Neural progenitor cell (in vitro differentiated cells): ENCODE measurements around the gene RAD51B.

Experiments used
- CTCF ChIP-seq: fragments of 200-600 bp; sonication (generic); IDR thresholded peaks from 2 replicates; pipeline ENCODE4 v1.5.1; 2017; ENCODE audit warnings: antibody characterized with exemption, mild to moderate bottlenecking
- EZH2phosphoT487 ChIP-seq: fragments of 200-600 bp; sonication (generic); IDR thresholded peaks from 2 replicates; pipeline ENCODE4 v1.6.1; 2017; ENCODE audit warnings: antibody characterized with exemption

- TF ChIP-seq CTCF, result no peak
- no peak for TF ChIP-seq EZH2phosphoT487
Observed at GRCh38 chr14:68665131-68665530, 845.6 kb downstream of the RAD51B start.
